NCI-H1092 (cell line): ENCODE results near the gene LYL1.

ENCODE experiments used
- DNase-seq: peaks from one replicate; lab custom pipeline; 2025; lab: John Stamatoyannopoulos, UW

LYL1 gene

GRCh38 chr19:13073263-13073662, 29.4 kb downstream of the LYL1 start:
- no peak for DNase-seq

GRCh38 chr19:13072188-13072908, 30.3 kb downstream of the LYL1 start:
- DNase-seq = no peak

GRCh38 chr19:13071444-13072187, 31.0 kb downstream of the LYL1 start:
- no peak for DNase-seq

GRCh38 chr19:13070425-13071140, 32.1 kb downstream of the LYL1 start:
- DNase-seq = no peak

GRCh38 chr19:13069415-13070359, 33.0 kb downstream of the LYL1 start:
- DNase-seq = peak; percentile 35

GRCh38 chr19:13068085-13068846, 34.4 kb downstream of the LYL1 start:
- DNase-seq = no peak

GRCh38 chr19:13066933-13067807, 35.5 kb downstream of the LYL1 start:
- DNase-seq = no peak

- no peak for DNase-seq
Measured at GRCh38 chr19:13066226-13066625, 36.4 kb downstream of the LYL1 start.

- DNase-seq = no peak
Measured at GRCh38 chr19:13064092-13064489, 38.6 kb downstream of the LYL1 start.

- no peak for DNase-seq
Measured at GRCh38 chr19:13063461-13064091, 39.1 kb downstream of the LYL1 start.

- no peak for DNase-seq
Measured at GRCh38 chr19:13062317-13062716, 40.3 kb downstream of the LYL1 start.

- peak; percentile 81 for DNase-seq
Measured at GRCh38 chr19:13060964-13061927, 41.4 kb downstream of the LYL1 start.

- no peak for DNase-seq
Measured at GRCh38 chr19:13060233-13060963, 42.3 kb downstream of the LYL1 start.

GRCh38 chr19:13058951-13059660, 43.6 kb downstream of the LYL1 start:
- DNase-seq = no peak

- DNase-seq = no peak
Measured at GRCh38 chr19:13057744-13058143, 44.9 kb downstream of the LYL1 start.

- peak; percentile 40 for DNase-seq
Measured at GRCh38 chr19:13057147-13057572, 45.5 kb downstream of the LYL1 start.
